ENCODE results near the gene SMIM13.

Gene SMIM13

DNA sequence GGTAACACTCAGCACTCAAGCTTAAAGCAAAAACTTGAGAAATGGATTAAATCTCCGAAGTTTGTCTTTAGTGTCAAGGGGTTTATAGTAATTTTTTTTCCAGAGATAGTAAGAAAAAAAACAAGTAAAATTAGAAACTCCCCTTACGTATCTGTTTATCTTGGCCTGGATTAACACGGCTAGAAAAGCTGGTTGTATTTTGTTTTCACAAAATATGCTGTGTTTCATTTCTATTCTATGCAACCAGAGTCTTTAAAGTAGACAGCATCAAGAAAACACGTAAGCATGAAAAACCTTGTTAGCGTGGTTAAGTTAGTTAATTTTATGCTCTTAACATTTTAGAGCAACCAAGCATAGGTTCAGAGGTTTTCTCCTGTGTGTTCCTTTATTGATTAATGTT, 39.6 kb downstream of the SMIM13 start:
- DNase-seq (ENCODE audit: extremely low read depth, low read depth): no peak
- TF ChIP-seq, protein P1, sequence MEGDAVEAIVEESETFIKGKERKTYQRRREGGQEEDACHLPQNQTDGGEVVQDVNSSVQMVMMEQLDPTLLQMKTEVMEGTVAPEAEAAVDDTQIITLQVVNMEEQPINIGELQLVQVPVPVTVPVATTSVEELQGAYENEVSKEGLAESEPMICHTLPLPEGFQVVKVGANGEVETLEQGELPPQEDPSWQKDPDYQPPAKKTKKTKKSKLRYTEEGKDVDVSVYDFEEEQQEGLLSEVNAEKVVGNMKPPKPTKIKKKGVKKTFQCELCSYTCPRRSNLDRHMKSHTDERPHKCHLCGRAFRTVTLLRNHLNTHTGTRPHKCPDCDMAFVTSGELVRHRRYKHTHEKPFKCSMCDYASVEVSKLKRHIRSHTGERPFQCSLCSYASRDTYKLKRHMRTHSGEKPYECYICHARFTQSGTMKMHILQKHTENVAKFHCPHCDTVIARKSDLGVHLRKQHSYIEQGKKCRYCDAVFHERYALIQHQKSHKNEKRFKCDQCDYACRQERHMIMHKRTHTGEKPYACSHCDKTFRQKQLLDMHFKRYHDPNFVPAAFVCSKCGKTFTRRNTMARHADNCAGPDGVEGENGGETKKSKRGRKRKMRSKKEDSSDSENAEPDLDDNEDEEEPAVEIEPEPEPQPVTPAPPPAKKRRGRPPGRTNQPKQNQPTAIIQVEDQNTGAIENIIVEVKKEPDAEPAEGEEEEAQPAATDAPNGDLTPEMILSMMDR (IDR thresholded peaks at IDR 0.05; ENCODE audit: low read depth, low read length): no peak

DNA sequence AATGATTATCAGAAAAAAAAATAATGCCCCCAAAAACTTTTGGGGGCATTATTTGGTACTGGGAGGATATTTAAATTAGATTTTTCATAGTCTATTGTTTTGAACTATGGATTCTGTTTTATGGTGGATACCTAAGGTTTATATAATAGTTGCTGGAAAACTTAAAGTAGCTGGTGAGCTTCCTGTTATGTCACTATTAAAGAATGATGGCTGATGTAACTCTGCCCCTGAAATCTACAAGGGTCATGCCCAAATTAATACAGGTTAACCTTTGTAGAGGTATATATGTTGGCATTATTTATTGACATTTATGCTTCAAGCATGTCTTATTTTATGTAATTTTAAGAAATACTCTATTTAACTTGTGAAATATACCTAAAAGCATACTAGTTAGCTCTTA, 43.2 kb downstream of the SMIM13 start:
- DNase-seq (ENCODE audit: extremely low read depth, low read depth): no peak
- TF ChIP-seq, protein P1 (IDR thresholded peaks at IDR 0.05; ENCODE audit: low read depth, low read length): no peak

DNA sequence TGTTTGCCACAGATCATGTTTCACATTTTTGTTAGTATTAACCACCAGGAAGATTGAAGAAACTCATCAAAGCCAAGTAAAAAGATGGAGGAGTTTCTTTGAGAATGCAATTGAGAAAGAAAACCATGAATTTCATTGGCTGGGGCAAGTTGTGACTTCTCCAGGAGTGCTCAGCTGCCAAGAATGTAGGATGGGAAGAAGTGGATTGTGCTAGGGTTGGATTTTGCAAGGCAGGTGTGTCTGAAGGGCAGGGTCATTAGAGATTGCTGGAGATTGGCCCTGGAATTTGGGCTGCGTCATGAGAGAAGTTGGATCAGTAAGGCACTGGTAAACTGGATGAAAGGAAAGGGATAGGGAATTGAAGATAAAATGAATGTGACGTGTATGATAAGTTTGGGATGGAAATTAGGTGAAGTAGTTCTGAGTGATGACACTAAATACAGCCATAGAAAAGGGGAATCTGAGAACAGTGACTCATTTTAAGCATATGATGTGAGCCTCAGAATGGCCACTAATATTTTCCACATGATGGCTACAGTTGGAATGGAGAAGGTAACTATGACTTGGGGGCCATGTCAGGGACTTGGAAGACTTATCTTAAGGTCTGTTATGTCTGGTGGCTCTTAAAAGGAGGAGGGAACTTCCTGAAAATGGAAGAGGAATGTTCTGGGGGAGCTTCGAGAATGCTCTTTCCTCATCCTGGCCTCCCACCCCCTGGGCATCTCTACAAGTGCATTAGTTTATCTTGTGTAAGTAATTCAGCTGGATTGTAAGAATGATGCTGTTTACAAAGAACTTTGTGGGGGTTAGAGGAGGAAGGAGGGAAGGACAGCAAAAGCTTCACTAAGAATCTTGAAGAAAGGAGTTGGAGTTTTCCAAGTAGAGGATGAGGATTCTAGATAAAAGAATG, 45.7 kb downstream of the SMIM13 start:
- no peak for DNase-seq (ENCODE audit: extremely low read depth, low read depth)
- TF ChIP-seq, protein P1 (IDR thresholded peaks at IDR 0.05; ENCODE audit: low read depth, low read length): no peak

DNA sequence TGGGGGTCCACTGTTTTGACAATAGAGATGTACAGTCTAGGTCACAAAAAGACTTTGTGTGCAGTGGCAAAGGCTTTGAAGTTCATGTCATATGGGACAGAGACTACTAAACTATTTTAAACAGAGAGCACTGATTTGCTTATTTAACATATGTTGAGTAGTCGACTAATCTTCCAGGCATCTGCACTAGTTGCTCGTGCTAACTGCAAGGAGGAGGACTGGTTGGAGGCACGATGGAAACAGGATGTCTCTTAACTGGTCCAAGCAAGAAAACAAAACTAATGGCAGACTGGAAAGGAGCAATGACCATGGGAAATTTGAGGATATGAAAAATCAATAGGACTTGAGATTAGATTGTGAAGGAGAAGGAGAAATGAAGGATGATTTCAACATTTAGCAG, 46.4 kb downstream of the SMIM13 start:
- TF ChIP-seq, protein P1 (IDR thresholded peaks at IDR 0.05; ENCODE audit: low read depth, low read length): no peak
- DNase-seq (ENCODE audit: extremely low read depth, low read depth): no peak

DNA sequence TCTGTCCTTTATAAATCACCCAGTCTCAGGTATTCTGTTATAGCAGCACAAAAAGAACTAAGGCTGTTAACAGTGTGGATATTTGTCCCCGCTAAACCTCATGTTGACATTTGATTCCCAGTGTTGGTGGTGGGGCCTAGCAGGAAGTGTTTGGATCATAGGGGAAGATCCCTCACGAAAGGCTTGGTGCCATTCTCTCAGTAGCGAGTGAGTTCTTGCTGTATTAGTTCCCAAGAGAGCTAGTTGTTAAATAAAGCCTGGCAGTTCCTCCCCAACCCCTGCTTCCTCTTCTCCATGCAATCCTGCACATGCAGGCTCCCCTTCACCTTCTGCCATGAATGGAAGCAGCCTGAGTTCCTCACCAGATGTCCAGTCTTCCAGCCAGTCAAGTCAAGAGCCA, 47.7 kb downstream of the SMIM13 start:
- DNase-seq (ENCODE audit: extremely low read depth, low read depth): no peak
- TF ChIP-seq, protein P1 (IDR thresholded peaks at IDR 0.05; ENCODE audit: low read depth, low read length): no peak

DNA sequence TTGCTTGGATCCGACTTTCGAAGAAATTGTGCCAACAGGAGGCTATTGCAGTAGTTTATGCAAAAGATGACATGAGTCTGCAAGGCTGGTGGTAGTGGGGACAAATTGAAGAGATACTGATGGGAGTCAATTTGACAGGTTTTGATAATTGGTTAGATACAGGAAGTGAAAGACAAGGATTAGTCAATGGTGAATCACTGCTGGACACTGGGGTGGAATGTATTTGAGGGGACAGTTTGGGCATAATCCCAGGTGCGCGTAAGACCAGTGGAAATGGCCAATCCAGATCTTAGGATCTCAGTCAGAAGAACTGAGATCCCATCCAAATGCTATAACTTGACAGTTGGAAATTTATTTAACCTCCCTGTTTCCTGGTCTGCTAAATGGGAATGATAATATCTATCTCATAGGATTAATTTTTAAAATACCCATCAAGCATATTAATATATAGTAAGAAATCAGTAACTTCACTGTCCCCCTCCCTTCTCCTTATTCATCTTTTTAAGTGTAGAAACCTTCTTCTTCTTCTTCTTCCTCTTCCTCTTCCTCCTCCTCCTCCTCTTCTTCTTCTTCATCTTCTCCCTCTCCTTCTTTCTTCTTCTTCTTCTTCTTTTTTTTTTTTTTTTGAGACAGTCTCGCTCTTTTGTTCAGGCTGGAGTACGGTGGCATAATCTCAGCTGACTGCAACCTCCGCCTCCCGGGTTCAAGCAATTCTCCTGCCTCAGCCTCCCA, 48.8 kb downstream of the SMIM13 start:
- TF ChIP-seq, protein P1 (IDR thresholded peaks at IDR 0.05; ENCODE audit: low read depth, low read length): no peak
- DNase-seq (ENCODE audit: extremely low read depth, low read depth): no peak

Measured in AG09319 (cell line).